SK-N-SH (cell line): ENCODE measurements around the gene SUMO1.

Source experiments
- CTCF ChIP-seq: fragments of 200-600 bp; sonication (generic); IDR thresholded peaks from 2 replicates; pipeline ENCODE4 v1.6.1; 2017; ENCODE audit warnings: antibody characterized with exemption, mild to moderate bottlenecking, moderate library complexity
- EP300 ChIP-seq, 2 experiments: IDR thresholded peaks; 2 replicates each; pipeline versions ENCODE4 v1.4.0 to v1.6.1; 2012; ENCODE audit warnings: borderline replicate concordance in 1 of 2, low read depth in 1 of 2, low read length in 1 of 2
- MAX ChIP-seq: IDR thresholded peaks from 2 replicates; pipeline ENCODE4 v1.4.0; 2012; ENCODE audit warnings: low read depth
- POLR2AphosphoS5 ChIP-seq: IDR thresholded peaks from 2 replicates; pipeline ENCODE4 v1.6.1; 2012; ENCODE audit warnings: low read depth, low read length
- RCOR1 ChIP-seq: fragments of 150-350 bp; IDR thresholded peaks from 2 replicates; pipeline ENCODE4 v1.6.1; 2017; ENCODE audit warnings: antibody characterized with exemption, low read length
- RFX5 ChIP-seq: IDR thresholded peaks from 2 replicates; pipeline ENCODE4 v1.6.1; 2012; ENCODE audit warnings: mild to moderate bottlenecking, improper control_type of control experiment, low read length
- SIN3A ChIP-seq: IDR thresholded peaks from 2 replicates; pipeline ENCODE4 v1.6.1; 2012; ENCODE audit warnings: low read depth, mild to moderate bottlenecking, low read length, moderate library complexity, borderline replicate concordance
- YY1 ChIP-seq: IDR thresholded peaks from 2 replicates; pipeline ENCODE4 v1.4.0; 2012; ENCODE audit warnings: low read depth, mild to moderate bottlenecking
- ZBTB33 ChIP-seq: IDR thresholded peaks from 2 replicates; pipeline ENCODE4 v1.4.0; 2012; ENCODE audit warnings: low read depth, borderline replicate concordance

- TF ChIP-seq ZBTB33 (no peak), YY1 (no peak), SIN3A (no peak), RFX5 (no peak), EP300 (IDR thresholded peaks at IDR 0.05; ENCODE audit: borderline replicate concordance in 1 of 2, low read depth in 1 of 2, low read length in 1 of 2) (no peak), POLR2AphosphoS5 (no peak), MAX (no peak), CTCF (no peak), RCOR1 (no peak)
Measured at GRCh38 chr2:202172439-202173211, 65.8 kb downstream of the SUMO1 start.
